ENCODE data around the gene HLX.

Gene HLX

GRCh38 chr1:220895412-220895946 is 16.2 kb downstream of the HLX start:
- DNase-seq (no peak), ATAC-seq (no peak)

GRCh38 chr1:220896092-220896491 is 16.8 kb downstream of the HLX start:
- DNase-seq (no peak), ATAC-seq (no peak)

- no peak for DNase-seq
- no peak for ATAC-seq
Measured at GRCh38 chr1:220900842-220901241, 21.6 kb downstream of the HLX start.

GRCh38 chr1:220901881-220902280 is 22.6 kb downstream of the HLX start:
- ATAC-seq (no peak), DNase-seq (no peak)

- ATAC-seq (no peak), DNase-seq (no peak)
Measured at GRCh38 chr1:220902916-220903315, 23.7 kb downstream of the HLX start.

GRCh38 chr1:220904876-220905275 is 25.6 kb downstream of the HLX start:
- DNase-seq (no peak), ATAC-seq (no peak)

GRCh38 chr1:220905650-220906560 is 26.7 kb downstream of the HLX start:
- DNase-seq (no peak), ATAC-seq (no peak)

- ATAC-seq (no peak), DNase-seq (no peak)
Measured at GRCh38 chr1:220906561-220907334, 27.5 kb downstream of the HLX start.

- DNase-seq: no peak
Measured at GRCh38 chr1:220908757-220909156, 29.5 kb downstream of the HLX start.

GRCh38 chr1:220910021-220910420 is 30.8 kb downstream of the HLX start:
- DNase-seq: no peak
- no peak for ATAC-seq

More at GRCh38 chr1:220908757-220909156, 29.5 kb downstream of the HLX start:
- no peak for ATAC-seq

- peak; percentile 28 for ATAC-seq
Measured at GRCh38 chr1:220914283-220915116, 35.3 kb downstream of the HLX start.

GRCh38 chr1:220915117-220915440 is 35.8 kb downstream of the HLX start:
- DNase-seq: no peak
- no peak for ATAC-seq

More at GRCh38 chr1:220914283-220915116, 35.3 kb downstream of the HLX start:
- no peak for DNase-seq

GRCh38 chr1:220915954-220916353 is 36.7 kb downstream of the HLX start:
- no peak for ATAC-seq

GRCh38 chr1:220917101-220917500 is 37.9 kb downstream of the HLX start:
- DNase-seq (no peak), ATAC-seq (no peak)

More at GRCh38 chr1:220915954-220916353, 36.7 kb downstream of the HLX start:
- DNase-seq: no peak

GRCh38 chr1:220917535-220918209 is 38.4 kb downstream of the HLX start:
- no peak for ATAC-seq

GRCh38 chr1:220918285-220918951 is 39.2 kb downstream of the HLX start:
- DNase-seq (no peak), ATAC-seq (no peak)

More at GRCh38 chr1:220917535-220918209, 38.4 kb downstream of the HLX start:
- DNase-seq: no peak

- ATAC-seq (no peak), DNase-seq (no peak)
Measured at GRCh38 chr1:220920967-220921366, 41.7 kb downstream of the HLX start.

- DNase-seq (no peak), ATAC-seq (no peak)
Measured at GRCh38 chr1:220921498-220921897, 42.3 kb downstream of the HLX start.

- DNase-seq (no peak), ATAC-seq (no peak)
Measured at GRCh38 chr1:220921971-220922635, 42.9 kb downstream of the HLX start.

- no peak for ATAC-seq
- DNase-seq: no peak
Measured at GRCh38 chr1:220922951-220923350, 43.7 kb downstream of the HLX start.

All from stimulated activated naive CD8-positive, alpha-beta T cell treated with anti-CD3 and anti-CD28 coated beads, Interleukin-15, Interleukin-2, amounts not matched to agents 100 U/mL and 50 U/mL, for 24 hours (primary cell).